ENCODE data around the gene SPESP1. TPM values are rescaled to one million over a fixed set of nuclear protein-coding genes. Genes with fewer than 3 reads are reported as not detected.

SPESP1 gene
- not detected in 2 replicates for total RNA-seq (2014; rRNA removed; shearing (Covaris generic))

GRCh38 chr15:68930268-68931022 lies at the start of gene SPESP1:
Gene SPESP1, plus strand, starts transcription at chr15:68930525. Its CDS starts 129 bp downstream, at chr15:68930654.
- DNase-seq (ENCODE audit: low spot score) = no peak

- DNase-seq (ENCODE audit: low spot score) = no peak
Measured at GRCh38 chr15:68885070-68885469, 45.3 kb upstream of the SPESP1 start.

GRCh38 chr15:68887120-68887519 lies 43.2 kb upstream of the SPESP1 start:
- DNase-seq (ENCODE audit: low spot score) = no peak

- DNase-seq (ENCODE audit: low spot score) = no peak
Measured at GRCh38 chr15:68887819-68888218, 42.5 kb upstream of the SPESP1 start.

- no peak for DNase-seq (ENCODE audit: low spot score)
Measured at GRCh38 chr15:68888419-68888818, 41.9 kb upstream of the SPESP1 start.

- DNase-seq (ENCODE audit: low spot score) = no peak
Measured at GRCh38 chr15:68894208-68894607, 36.1 kb upstream of the SPESP1 start.

GRCh38 chr15:68896178-68896577 lies 34.1 kb upstream of the SPESP1 start:
- DNase-seq (ENCODE audit: low spot score) = no peak

GRCh38 chr15:68897016-68897415 lies 33.3 kb upstream of the SPESP1 start:
- DNase-seq (ENCODE audit: low spot score) = no peak

- DNase-seq (ENCODE audit: low spot score) = no peak
Measured at GRCh38 chr15:68900027-68900426, 30.3 kb upstream of the SPESP1 start.

- DNase-seq (ENCODE audit: low spot score) = no peak
Measured at GRCh38 chr15:68907396-68907923, 22.9 kb upstream of the SPESP1 start.

- DNase-seq (ENCODE audit: low spot score) = no peak
Measured at GRCh38 chr15:68909601-68910100, 20.7 kb upstream of the SPESP1 start.

- no peak for DNase-seq (ENCODE audit: low spot score)
Measured at GRCh38 chr15:68910341-68910740, 20.0 kb upstream of the SPESP1 start.

- no peak for DNase-seq (ENCODE audit: low spot score)
Measured at GRCh38 chr15:68910816-68911215, 19.5 kb upstream of the SPESP1 start.

GRCh38 chr15:68921926-68922325 lies 8.4 kb upstream of the SPESP1 start:
- DNase-seq (ENCODE audit: low spot score) = no peak

GRCh38 chr15:68924866-68925560 lies 5.3 kb upstream of the SPESP1 start:
- peak; percentile 84 for DNase-seq (ENCODE audit: low spot score)

- DNase-seq (ENCODE audit: low spot score) = no peak
Measured at GRCh38 chr15:68933001-68933400, 2.7 kb downstream of the SPESP1 start.

- DNase-seq (ENCODE audit: low spot score) = no peak
Measured at GRCh38 chr15:68934341-68934740, 4.0 kb downstream of the SPESP1 start.

- no peak for DNase-seq (ENCODE audit: low spot score)
Measured at GRCh38 chr15:68935400-68935937, 5.1 kb downstream of the SPESP1 start.

GRCh38 chr15:68939501-68939900 lies 9.2 kb downstream of the SPESP1 start:
- no peak for DNase-seq (ENCODE audit: low spot score)

GRCh38 chr15:68951813-68952212 lies 21.5 kb downstream of the SPESP1 start:
- DNase-seq (ENCODE audit: low spot score) = no peak

GRCh38 chr15:68957696-68958095 lies 27.4 kb downstream of the SPESP1 start:
- DNase-seq (ENCODE audit: low spot score) = no peak

- no peak for DNase-seq (ENCODE audit: low spot score)
Measured at GRCh38 chr15:68958597-68958996, 28.3 kb downstream of the SPESP1 start.

Data from HT-29 (cell line).